Chondrocyte (in vitro differentiated cells): ENCODE results near the gene FHL2. TPM values are rescaled to one million over a fixed set of nuclear protein-coding genes. Genes with fewer than 3 reads are reported as not detected.

ENCODE experiments used
- DNase-seq: peaks from one replicate; pipeline ENCODE4 v3.0.0; 2021; ENCODE audit warnings: mixed read lengths, low spot score
- H3K27ac Mint-ChIP-seq: one replicate; pipeline ENCODE4 v1.8.0; 2021; ENCODE audit warnings: mild to moderate bottlenecking, moderate library complexity, mixed read lengths; ENCODE audit not compliant: unreplicated experiment
- H3K27me3 Mint-ChIP-seq: 2 replicates; pipeline ENCODE4 v1.8.0; 2021; ENCODE audit warnings: low read depth, mixed read lengths
- H3K36me3 Mint-ChIP-seq: 2 replicates; pipeline ENCODE4 v1.8.0; 2021; ENCODE audit warnings: low read depth, mixed read lengths
- H3K4me1 Mint-ChIP-seq: 2 replicates; pipeline ENCODE4 v1.8.0; 2021; ENCODE audit warnings: low read depth, mild to moderate bottlenecking, mixed read lengths
- H3K4me3 Mint-ChIP-seq: one replicate; pipeline ENCODE4 v1.8.0; 2021; ENCODE audit warnings: mild to moderate bottlenecking, moderate library complexity, mixed read lengths; ENCODE audit not compliant: unreplicated experiment
- H3K9me3 Mint-ChIP-seq: 2 replicates; pipeline ENCODE4 v1.8.0; 2021; ENCODE audit warnings: low read depth, mixed read lengths
- total RNA-seq: library from RNA; stranded (reverse); gene quantifications from 3 replicates; pipeline ENCODE4 v1.2.1, GENCODE V29; 2021
- TF ChIP-seq, protein P1 (sequence below): fragments of 200-600 bp; sonication (generic); IDR thresholded peaks from 2 replicates; pipeline ENCODE4 v1.5.0; 2021; ENCODE audit warnings: antibody characterized with exemption, mild to moderate bottlenecking, moderate library complexity

FHL2 gene
- total RNA-seq, 1 donor from 2014 or later, result 104 TPM

- Mint-ChIP-seq H3K9me3 (peaks cover 4% of the 10 kb centered on the region), H3K4me1 (peaks cover 25% of the 10 kb centered on the region), H3K27ac (peak overlapping the region; percentile 45), H3K27me3 (peaks cover 21% of the 10 kb centered on the region), H3K4me3 (no peak overlapping the region), H3K36me3 (peaks cover 2% of the 10 kb centered on the region)
- no peak for DNase-seq
- TF ChIP-seq, protein P1, sequence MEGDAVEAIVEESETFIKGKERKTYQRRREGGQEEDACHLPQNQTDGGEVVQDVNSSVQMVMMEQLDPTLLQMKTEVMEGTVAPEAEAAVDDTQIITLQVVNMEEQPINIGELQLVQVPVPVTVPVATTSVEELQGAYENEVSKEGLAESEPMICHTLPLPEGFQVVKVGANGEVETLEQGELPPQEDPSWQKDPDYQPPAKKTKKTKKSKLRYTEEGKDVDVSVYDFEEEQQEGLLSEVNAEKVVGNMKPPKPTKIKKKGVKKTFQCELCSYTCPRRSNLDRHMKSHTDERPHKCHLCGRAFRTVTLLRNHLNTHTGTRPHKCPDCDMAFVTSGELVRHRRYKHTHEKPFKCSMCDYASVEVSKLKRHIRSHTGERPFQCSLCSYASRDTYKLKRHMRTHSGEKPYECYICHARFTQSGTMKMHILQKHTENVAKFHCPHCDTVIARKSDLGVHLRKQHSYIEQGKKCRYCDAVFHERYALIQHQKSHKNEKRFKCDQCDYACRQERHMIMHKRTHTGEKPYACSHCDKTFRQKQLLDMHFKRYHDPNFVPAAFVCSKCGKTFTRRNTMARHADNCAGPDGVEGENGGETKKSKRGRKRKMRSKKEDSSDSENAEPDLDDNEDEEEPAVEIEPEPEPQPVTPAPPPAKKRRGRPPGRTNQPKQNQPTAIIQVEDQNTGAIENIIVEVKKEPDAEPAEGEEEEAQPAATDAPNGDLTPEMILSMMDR, result no peak
Measured at GRCh38 chr2:105412584-105412983, 13.7 kb upstream of the FHL2 start.

DNA sequence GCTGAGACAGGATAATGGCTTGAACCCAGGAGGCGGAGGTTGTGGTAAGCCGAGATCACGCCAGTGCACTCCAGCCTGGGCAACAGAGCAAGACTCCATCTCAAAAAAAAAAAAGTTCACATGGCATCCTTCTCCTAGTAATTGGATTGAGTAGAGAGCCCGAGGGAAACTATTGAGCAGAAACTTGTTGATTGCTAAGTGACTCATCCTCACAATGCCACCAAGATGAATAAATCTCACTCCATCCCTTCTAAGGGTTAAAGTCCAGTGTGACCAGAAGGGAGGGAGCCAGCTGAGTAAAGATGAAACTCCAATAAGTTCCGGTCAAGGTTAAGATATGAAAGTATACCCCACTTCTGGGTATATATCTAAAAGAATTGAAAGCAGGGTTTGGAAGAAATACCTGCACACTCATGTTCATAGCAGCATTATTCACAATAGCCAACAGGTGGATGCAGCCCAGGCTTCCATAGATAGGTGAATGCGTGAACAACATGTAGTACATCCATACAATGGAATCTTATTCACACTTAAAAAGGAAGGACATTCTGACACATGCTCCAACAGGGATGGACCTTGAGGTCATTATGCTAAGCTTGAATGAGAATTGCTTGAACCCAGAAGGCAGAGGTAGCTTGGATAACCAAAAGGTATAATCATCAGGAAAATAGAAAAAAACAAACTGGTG, 13.0 kb upstream of the FHL2 start:
- no peak overlapping the region for H3K27ac Mint-ChIP-seq
- H3K4me3 Mint-ChIP-seq, result no peak overlapping the region
- peaks cover 21% of the 10 kb centered on the region for H3K27me3 Mint-ChIP-seq
- H3K4me1 Mint-ChIP-seq, result peaks cover 22% of the 10 kb centered on the region
- peaks cover 4% of the 10 kb centered on the region for H3K9me3 Mint-ChIP-seq
- peaks cover 2% of the 10 kb centered on the region for H3K36me3 Mint-ChIP-seq
- TF ChIP-seq, protein P1, result no peak
- no peak for DNase-seq

GRCh38 chr2:105410554-105410953, 11.7 kb upstream of the FHL2 start:
- peaks cover 4% of the 10 kb centered on the region for H3K9me3 Mint-ChIP-seq
- peaks cover 2% of the 10 kb centered on the region for H3K36me3 Mint-ChIP-seq
- TF ChIP-seq, protein P1, result no peak
- no peak for DNase-seq
- peaks cover 21% of the 10 kb centered on the region for H3K27me3 Mint-ChIP-seq
- no peak overlapping the region for H3K4me3 Mint-ChIP-seq
- peaks cover 34% of the 10 kb centered on the region for H3K4me1 Mint-ChIP-seq
- peak overlapping the region; percentile 50 for H3K27ac Mint-ChIP-seq

DNA sequence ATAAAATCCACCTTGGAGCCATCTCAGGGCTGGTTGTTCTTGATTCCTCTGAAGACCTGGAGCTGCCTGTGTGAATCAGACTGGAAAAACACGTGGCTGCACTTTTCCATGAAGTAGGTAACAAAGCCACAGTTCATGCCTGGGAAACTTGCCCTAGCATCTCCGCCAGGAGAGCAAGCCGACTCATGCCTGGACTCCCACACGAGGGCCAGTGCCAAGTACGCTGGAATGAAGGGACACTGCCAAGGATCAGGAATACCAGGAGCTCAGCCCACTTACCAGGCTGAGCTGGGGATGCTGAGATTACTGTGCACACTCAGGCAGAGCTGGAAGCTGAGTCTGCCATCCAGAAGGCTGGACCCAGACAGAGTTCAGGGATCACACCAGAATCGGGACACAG, 10.9 kb upstream of the FHL2 start:
- peaks cover 4% of the 10 kb centered on the region for H3K9me3 Mint-ChIP-seq
- H3K27ac Mint-ChIP-seq, result peak overlapping the region; percentile 81
- no peak for DNase-seq
- H3K4me1 Mint-ChIP-seq, result peaks cover 42% of the 10 kb centered on the region
- H3K4me3 Mint-ChIP-seq, result no peak overlapping the region
- H3K27me3 Mint-ChIP-seq, result peaks cover 17% of the 10 kb centered on the region
- no peaks in the 10 kb centered on the region for H3K36me3 Mint-ChIP-seq
- TF ChIP-seq, protein P1, result no peak

DNA sequence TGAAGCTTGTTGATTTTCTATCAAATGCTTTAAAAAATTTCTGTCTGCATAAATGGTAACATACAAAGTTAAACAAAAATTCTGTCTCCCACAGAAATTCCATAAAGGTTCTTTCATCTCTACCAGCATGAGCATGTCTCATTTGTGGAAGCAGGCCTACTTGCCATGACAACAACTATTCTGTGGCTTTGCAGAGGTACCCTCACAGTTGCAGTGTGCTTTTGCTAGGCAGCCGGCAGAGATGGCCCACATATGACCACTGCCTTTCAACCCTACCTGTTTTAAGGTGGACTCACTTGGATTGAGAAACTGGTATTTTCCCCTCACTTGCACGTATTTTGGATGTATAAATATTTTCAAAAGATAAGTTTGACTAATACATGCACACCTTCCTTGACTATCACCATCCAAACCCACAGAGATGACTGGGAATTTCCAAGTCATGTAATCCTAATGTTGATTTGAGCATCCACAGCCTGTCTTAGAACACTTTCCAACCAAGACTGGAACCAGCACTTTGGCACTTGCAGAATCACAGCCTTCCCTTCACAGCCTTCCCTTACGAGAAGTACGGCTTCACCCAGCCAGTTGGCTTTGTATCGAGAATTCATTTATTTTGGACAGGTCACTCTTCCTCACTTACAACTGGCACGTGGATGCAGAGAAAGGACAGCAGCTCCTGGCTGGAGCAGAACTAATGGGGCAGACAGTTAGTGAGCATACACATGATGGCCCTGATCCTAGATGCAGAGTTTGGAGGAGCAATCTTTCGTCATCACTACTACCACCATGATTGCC, 9.3 kb upstream of the FHL2 start:
- peaks cover 58% of the 10 kb centered on the region for H3K4me1 Mint-ChIP-seq
- TF ChIP-seq, protein P1, result no peak
- peaks cover 4% of the 10 kb centered on the region for H3K9me3 Mint-ChIP-seq
- no peak overlapping the region for H3K4me3 Mint-ChIP-seq
- no peaks in the 10 kb centered on the region for H3K36me3 Mint-ChIP-seq
- H3K27me3 Mint-ChIP-seq, result peaks cover 11% of the 10 kb centered on the region
- H3K27ac Mint-ChIP-seq, result no peak overlapping the region
- no peak for DNase-seq
